Aorta (tissue), 5 donors: ENCODE measurements around the gene GHRL. TPM values are rescaled to one million over a fixed set of nuclear protein-coding genes. Genes with fewer than 3 reads are reported as not detected.

ENCODE experiments used
- ATAC-seq: fragments of 200-7000 bp; cut with Tn5 transposase; one replicate; pipeline ENCODE4 v1.9.1; 2022; ENCODE audit warnings: moderate library complexity; ENCODE audit not compliant: low FRiP score
- DNase-seq, 2 donors: peaks; one replicate each; pipeline ENCODE4 v3.0.0-alpha.2; 2020
- H3K27ac ChIP-seq, 2 donors: one replicate each; pipeline ENCODE4 v1.5.1; 2013; ENCODE audit warnings: low read length in 2 of 2, mild to moderate bottlenecking in 2 of 2, moderate library complexity in 2 of 2, control low read depth in 1 of 2, inconsistent platforms in 1 of 2, low read depth in 1 of 2
- H3K27me3 ChIP-seq, 2 donors: one replicate each; pipeline ENCODE4 v1.6.1; 2013; ENCODE audit warnings: control low read depth in 1 of 2, low read length in 1 of 2, mild to moderate bottlenecking in 1 of 2, moderate library complexity in 1 of 2; ENCODE audit not compliant: insufficient read depth in 2 of 2, control insufficient read depth in 1 of 2
- H3K36me3 ChIP-seq, 2 donors: one replicate each; pipeline ENCODE4 v1.6.1; 2013; ENCODE audit warnings: control low read depth in 1 of 2, low read length in 1 of 2, mild to moderate bottlenecking in 1 of 2; ENCODE audit not compliant: insufficient read depth in 2 of 2, control insufficient read depth in 1 of 2
- H3K4me1 ChIP-seq, 2 donors: one replicate each; pipeline ENCODE4 v1.6.1; 2013; ENCODE audit warnings: low read length in 2 of 2, control low read depth in 1 of 2, mild to moderate bottlenecking in 1 of 2, moderate library complexity in 1 of 2; ENCODE audit not compliant: insufficient read depth in 2 of 2, control insufficient read depth in 1 of 2
- H3K4me3 ChIP-seq, 2 donors: one replicate each; pipeline ENCODE4 v1.5.1; 2013; ENCODE audit warnings: low read length in 2 of 2, control low read depth in 1 of 2, mild to moderate bottlenecking in 1 of 2
- H3K9me3 ChIP-seq: one replicate; pipeline ENCODE4 v1.6.1; 2013; ENCODE audit warnings: mild to moderate bottlenecking, low read length; ENCODE audit not compliant: control insufficient read depth
- WGBS, 2 donors: extraction: QIAGEN DNeasy Blood & Tissue Kit; methylation state at CpG; one replicate each; pipeline ENCODE4 v1.1.7; 2013; 5-methylcytosine and 5-hydroxymethylcytosine counted together
- intact Hi-C, 2 donors: fragments of 100-400 bp; cut with DNase I; formaldehyde crosslinking; loops; one replicate each; pipeline versions ENCODE4 v1.14.2 to v1.15.0; 2022
- polyA plus RNA-seq, 2 donors: library from polyadenylated mRNA; stranded (reverse); fragments of 200-250 nt; gene quantifications; one replicate each; pipeline ENCODE4 v1.2.3, GENCODE V29; 2013
- total RNA-seq, 2 donors: library from RNA; stranded (reverse); fragmentation: NEBNext Ultra II Directional; extraction: Animal tissue kit (Norgen Biotek cat#: 25700); gene quantifications; one replicate each; pipeline ENCODE4 v1.2.1, GENCODE V29; 2021
- donor health status: healthy with polysubstance abuse.
- donor health status: Bipolar disorder and iron deficiency.
- donor health status: DM: no; HTN: no; CAD: no.
- donor health status: DM: no; HTN: no; CAD: no.
- donor health status: DM: yes; HTN: yes; CAD: no.

Gene GHRL
- total and polyA plus RNA-seq, 4 donors: 0.36 to 1.7 (median 1.6) TPM; not detected in 1

DNA sequence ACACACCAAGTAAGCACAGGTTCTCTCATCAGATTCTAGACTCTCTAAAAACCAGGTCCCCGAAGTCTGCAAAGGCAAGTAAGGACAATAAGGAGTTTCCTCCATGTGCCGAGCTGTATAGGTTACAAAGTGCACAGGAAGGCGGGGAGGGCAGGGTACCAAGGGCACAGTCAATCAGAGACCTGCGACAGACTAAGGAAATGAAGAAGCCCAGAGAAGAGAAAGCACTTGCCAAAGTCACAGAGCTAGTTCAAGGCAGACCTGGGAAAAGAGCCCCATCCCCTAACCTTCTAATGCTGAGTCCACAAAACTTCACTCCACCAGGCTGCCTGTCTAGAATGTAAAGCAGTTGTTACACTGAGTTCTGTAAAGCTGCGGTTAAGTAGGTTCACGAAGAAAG lies 26.5 kb upstream of the GHRL start:
- Histone ChIP-seq H3K9me3 (no peaks in the 10 kb centered on the region), H3K27me3 (no peaks in the 10 kb centered on the region), H3K4me3 (no peak overlapping the region), H3K36me3 (peaks cover 0 to 23% of the 10 kb centered on the region in 2 donors), H3K4me1 (no peaks in the 10 kb centered on the region), H3K27ac (no peak overlapping the region)
- intact Hi-C loops: no loop called here
- DNase-seq (no peak), ATAC-seq (no peak)
- WGBS, 2 donors: 57 to 64% methylated on average over 6 of the region's 6 CpGs

DNA sequence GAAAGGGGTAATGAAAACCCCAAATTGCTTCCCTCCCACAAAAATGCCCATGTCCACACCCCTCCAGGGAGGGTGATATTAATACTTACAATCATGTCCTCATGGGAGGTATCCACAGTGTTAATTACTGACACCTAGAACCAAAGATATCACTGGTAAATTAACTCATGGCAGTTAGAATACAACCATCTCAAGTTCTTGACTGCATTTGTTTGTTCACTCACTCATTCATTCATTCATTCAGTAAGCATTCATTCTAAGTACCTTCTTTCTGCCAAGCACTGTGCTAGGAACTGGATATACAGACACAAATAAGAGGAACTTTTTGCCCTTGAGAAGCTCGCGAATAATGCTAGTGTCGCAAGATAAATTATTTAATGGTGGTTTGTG lies 25.2 kb upstream of the GHRL start:
- Histone ChIP-seq H3K4me3 (no peak overlapping the region), H3K36me3 (peaks cover 0 to 26% of the 10 kb centered on the region in 2 donors), H3K4me1 (no peaks in the 10 kb centered on the region), H3K27ac (no peak overlapping the region), H3K27me3 (no peaks in the 10 kb centered on the region), H3K9me3 (no peaks in the 10 kb centered on the region)
- intact Hi-C loops: no loop called here
- WGBS, 2 donors: 90 to 91% methylated on average over 3 of the region's 3 CpGs
- ATAC-seq (no peak), DNase-seq (no peak)

DNA sequence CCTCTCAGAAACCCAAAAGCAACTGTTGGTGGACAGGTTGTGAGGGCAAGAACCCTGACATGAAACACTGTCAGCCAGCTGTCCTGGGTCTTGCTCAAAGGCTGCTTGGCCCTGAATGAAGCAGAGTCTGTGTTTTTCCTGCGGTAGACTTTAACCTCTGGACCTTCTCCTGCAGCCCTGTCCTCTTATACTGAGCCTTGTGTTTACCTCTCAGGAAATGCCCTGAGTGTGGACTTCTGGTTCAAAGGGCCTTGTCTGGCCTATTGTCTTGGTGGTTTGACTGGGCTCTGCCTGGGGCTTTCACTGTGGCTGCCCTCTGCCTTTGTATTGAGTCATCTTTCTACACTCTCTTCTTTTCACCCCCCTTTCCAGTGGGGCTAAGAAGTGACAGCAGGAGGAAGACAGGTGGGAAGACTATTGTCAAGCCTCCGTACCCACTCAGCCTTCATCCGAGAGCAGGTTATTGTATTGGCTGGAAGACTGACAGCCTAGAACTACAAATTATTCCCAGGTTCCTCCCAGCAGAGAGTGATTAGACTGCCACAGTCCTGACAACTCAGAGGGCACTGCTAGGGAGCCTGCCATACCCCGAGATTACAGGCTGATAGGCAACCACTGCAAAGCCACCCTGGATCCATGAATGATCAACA lies 24.7 kb upstream of the GHRL start:
- Histone ChIP-seq H3K36me3 (peaks cover 0 to 26% of the 10 kb centered on the region in 2 donors), H3K9me3 (no peaks in the 10 kb centered on the region), H3K27ac (no peak overlapping the region), H3K4me3 (no peak overlapping the region), H3K4me1 (no peaks in the 10 kb centered on the region), H3K27me3 (no peaks in the 10 kb centered on the region)
- no peak for ATAC-seq
- 83 to 90% methylated on average over 4 of the region's 4 CpGs for WGBS, 2 donors
- intact Hi-C loops: no loop called here
- DNase-seq: no peak

DNA sequence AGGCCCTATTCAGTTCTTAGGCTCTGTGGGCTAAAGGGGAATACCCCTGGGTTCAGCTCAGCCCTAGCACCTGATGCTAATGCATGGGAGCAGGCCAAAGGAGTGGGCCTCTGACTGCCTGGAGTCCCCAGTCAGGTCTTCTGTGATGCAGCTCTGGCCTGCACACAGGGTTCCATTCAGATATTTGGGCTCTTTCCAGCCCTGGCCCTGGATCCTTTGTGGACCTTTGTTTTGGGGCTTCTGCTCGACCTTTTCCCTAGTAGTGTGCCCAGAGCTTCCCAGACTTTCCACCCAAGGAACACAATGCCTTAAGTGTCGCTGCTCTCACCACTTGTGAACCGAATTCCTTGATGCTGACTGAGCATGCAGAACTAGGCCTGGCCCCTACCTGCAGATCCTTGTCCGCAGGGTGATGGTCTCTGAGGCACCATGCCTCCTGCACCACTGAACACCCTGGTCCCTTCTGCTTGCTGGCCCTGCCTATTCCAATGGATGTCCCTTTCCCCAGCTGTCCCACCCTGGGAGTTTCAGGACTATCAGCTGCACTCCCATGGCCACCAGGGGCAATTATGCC lies 23.1 kb upstream of the GHRL start:
- intact Hi-C loops: no loop called here
- Histone ChIP-seq H3K4me3 (no peak overlapping the region), H3K4me1 (no peaks in the 10 kb centered on the region), H3K27ac (no peak overlapping the region), H3K36me3 (peaks cover 0 to 30% of the 10 kb centered on the region in 2 donors), H3K9me3 (no peaks in the 10 kb centered on the region), H3K27me3 (no peaks in the 10 kb centered on the region)
- WGBS, 2 donors: 91 to 93% methylated on average over 4 of the region's 4 CpGs
- DNase-seq (no peak), ATAC-seq (no peak)

DNA sequence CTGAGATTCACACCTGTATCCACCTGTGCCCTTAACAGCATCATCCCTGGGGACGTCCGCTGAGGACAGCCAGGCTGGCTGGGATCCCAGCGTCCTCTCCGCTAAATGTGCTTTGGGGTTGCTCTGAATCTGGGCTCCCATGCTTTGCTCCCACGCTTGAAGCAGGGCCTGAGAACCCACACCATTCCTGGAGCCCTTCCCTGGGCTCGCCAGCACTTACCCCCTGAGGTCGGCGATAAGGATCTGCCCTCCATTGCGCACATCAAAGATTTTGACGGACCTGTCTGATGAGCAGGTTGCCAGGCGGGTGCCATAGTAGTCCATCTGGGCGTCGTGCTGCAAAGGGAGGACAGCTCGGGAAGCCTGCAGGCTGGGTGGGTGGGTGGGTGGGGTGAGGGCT lies 22.4 kb upstream of the GHRL start:
- no peak for ATAC-seq
- H3K27ac ChIP-seq: no peak overlapping the region
- no peaks in the 10 kb centered on the region for H3K4me1 ChIP-seq
- no peak for DNase-seq
- H3K4me3 ChIP-seq: no peak overlapping the region
- H3K27me3 ChIP-seq: no peaks in the 10 kb centered on the region
- H3K9me3 ChIP-seq: no peaks in the 10 kb centered on the region
- WGBS, 2 donors: 91 to 92% methylated on average over 14 of the region's 14 CpGs
- intact Hi-C loops: no loop called here
- peaks cover 0 to 30% of the 10 kb centered on the region in 2 donors for H3K36me3 ChIP-seq

DNA sequence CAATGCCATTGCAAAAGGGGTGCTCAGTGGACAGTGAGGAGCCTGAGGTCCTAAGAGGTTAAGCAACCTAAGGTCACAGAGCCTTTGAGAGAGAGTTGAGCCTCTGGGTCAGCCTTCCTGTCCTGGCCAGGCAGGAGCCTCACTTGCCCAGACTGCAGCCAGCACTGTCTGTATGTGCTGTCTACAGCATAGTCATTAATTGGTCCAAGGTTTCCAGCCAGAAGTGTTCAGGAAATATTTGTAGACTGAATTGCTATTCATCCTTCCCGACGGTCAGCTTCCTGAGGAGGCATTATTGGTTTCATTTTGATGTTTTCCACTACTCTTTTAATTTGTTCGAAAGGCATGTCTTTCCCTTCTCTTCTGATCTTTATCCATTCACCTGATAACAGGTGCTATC lies 20.1 kb upstream of the GHRL start:
- no peaks in the 10 kb centered on the region for H3K4me1 ChIP-seq
- no peak overlapping the region for H3K27ac ChIP-seq
- H3K27me3 ChIP-seq: no peaks in the 10 kb centered on the region
- H3K4me3 ChIP-seq: no peak overlapping the region
- no peaks in the 10 kb centered on the region for H3K9me3 ChIP-seq
- DNase-seq: no peak
- no peak for ATAC-seq
- intact Hi-C loops: no loop called here
- 75 to 76% methylated on average over 3 of the region's 3 CpGs for WGBS, 2 donors
- H3K36me3 ChIP-seq: peaks cover 0 to 31% of the 10 kb centered on the region in 2 donors

DNA sequence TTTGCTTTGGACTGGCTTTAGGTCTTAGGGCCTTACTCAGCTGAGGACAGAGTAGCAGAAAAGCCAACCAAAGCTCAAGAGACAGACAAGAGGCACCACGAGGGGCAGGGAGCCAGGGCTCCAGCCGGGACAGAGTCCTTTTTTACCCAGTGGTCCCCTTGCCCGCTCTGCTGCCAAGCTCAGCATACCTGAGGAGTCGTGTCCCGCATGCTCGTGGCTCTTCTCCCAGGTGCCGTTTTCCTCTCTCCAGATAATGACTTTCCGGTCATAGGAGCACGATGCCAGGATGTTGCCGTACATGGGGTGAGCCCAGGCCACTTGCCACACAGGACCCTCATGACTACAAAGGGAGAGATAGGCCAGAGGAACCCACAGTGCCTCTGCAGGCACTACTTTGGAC lies 19.6 kb upstream of the GHRL start:
- H3K4me1 ChIP-seq: no peaks in the 10 kb centered on the region
- no peaks in the 10 kb centered on the region for H3K27me3 ChIP-seq
- DNase-seq (no peak), ATAC-seq (no peak)
- intact Hi-C loops: no loop called here
- no peak overlapping the region for H3K27ac ChIP-seq
- no peak overlapping the region for H3K4me3 ChIP-seq
- peaks cover 0 to 27% of the 10 kb centered on the region in 2 donors for H3K36me3 ChIP-seq
- 75 to 76% methylated on average over 10 of the region's 10 CpGs for WGBS, 2 donors
- no peaks in the 10 kb centered on the region for H3K9me3 ChIP-seq

DNA sequence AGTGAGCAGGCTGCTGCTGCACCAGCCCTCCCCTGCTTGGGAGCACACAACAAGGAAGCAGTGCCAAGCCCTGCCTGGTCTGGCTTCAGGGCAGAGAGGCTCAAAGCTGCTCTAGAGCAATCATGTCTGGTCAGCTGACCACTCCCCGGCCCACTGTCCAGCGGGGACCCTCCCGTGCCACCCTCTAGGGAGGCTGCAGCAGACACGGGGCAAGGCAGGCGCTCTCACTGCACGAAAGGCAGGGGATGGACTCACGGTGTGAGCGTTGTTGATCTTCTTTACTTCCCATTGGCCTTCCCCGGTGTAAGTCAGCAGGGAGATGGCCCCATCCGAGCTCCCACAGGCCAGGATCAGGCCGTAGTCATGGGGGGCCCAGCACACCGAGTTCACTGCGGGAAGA lies 19.0 kb upstream of the GHRL start:
- H3K36me3 ChIP-seq: peaks cover 0 to 27% of the 10 kb centered on the region in 2 donors
- no peaks in the 10 kb centered on the region for H3K27me3 ChIP-seq
- no peak overlapping the region for H3K4me3 ChIP-seq
- H3K27ac ChIP-seq: no peak overlapping the region
- WGBS, 2 donors: 83 to 86% methylated on average over 13 of the region's 13 CpGs
- ATAC-seq: no peak
- no peak for DNase-seq
- intact Hi-C loops: no loop called here
- no peaks in the 10 kb centered on the region for H3K4me1 ChIP-seq
- H3K9me3 ChIP-seq: no peaks in the 10 kb centered on the region

DNA sequence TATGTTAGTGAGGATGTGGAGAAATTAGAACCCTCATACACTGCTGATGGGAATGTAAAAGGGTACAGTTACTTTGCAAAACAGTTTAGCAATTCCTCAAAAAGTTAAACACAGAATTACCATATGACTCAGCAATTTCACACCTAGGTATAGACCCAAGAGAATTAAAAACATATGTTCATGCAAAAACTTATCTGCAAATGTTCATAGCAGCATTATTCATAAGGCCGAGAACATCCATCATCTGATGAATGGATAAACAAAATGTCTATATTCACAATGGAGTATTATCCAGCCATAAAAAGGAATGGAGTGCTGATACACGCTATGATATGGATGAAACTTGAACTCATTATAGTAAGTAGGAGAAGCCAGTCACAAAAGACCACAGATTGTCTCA lies 17.8 kb upstream of the GHRL start:
- Histone ChIP-seq H3K36me3 (peaks cover 3 to 23% of the 10 kb centered on the region in 2 donors), H3K27ac (no peak overlapping the region), H3K27me3 (no peaks in the 10 kb centered on the region), H3K9me3 (no peaks in the 10 kb centered on the region), H3K4me1 (no peaks in the 10 kb centered on the region), H3K4me3 (no peak overlapping the region)
- intact Hi-C loops: no loop called here
- WGBS, 2 donors: 88 to 89% methylated on average over 2 of the region's 2 CpGs
- ATAC-seq: no peak
- DNase-seq: no peak
